Myocyte (in vitro differentiated cells): ENCODE data around the gene C1QTNF8. TPM values are rescaled to one million over a fixed set of nuclear protein-coding genes. Genes with fewer than 3 reads are reported as not detected.

Experiments
- DNase-seq: peaks from one replicate; pipeline ENCODE4 v3.0.0-alpha.2; 2012; ENCODE audit warnings: low read depth
- polyA plus RNA-seq: library from polyadenylated mRNA; unstranded; fragments of >200 nt; gene quantifications from one replicate; pipeline ENCODE4 v1.2.1, GENCODE V29; 2012; ENCODE audit warnings: missing spikeins
- total RNA-seq: library from RNA; depleted of rRNA; stranded (reverse); fragments of >200 nt; gene quantifications from 2 replicates; pipeline ENCODE4 v1.2.3, GENCODE V29; 2014

The C1QTNF8 gene
- total RNA-seq, result not detected in 2 replicates
- 0.08 TPM for polyA plus RNA-seq

DNA sequence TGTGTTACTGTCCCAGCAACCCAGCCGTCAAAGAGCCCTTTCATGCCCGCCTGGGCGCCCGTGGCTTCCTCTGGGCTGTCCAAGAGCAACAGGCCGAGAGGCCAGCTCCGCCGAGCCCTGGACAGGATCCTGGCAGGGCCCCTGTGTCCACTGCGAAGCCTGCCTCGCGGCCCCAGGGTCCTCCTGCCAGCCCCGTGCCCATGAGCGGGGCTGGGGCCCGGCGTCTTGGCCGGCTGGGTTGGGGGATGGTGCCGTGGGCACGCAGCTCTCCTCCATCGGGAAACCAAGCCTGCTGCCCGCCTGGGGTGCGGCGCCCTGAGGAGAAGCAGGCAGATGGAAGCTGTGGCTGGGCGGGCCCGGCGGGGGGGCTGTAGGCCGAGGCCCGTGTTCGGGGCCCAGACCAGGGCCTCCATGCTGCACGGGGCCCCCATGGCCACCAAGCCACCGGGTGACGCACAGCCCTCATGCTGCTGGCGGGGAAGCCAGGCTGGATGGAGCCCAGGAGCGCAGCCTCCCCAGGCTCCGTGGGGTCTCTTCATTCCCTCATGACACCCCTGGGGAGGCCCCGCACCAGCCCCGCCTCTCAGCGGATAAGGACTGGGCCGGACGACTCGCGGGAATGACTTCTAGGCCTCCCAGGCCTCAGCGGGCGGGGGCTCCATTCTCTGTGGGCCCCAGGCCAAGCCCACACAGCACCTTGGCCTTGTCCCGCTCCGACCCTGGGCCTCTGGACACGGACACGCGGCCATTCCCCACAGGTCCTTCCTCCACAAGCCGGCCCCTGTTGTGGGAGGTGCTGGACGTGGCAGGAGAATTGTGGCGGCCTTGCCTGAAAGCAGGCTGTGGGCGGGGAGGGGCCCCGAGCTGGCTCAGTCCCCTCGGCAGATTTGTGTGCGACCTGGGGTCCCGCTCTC is at the start of gene C1QTNF8:
Gene C1QTNF8 (minus strand): TSS at position 76 of the 914 bp plus-strand sequence. CDS start 1,322 bp downstream, outside the sequence.
- no peak for DNase-seq

DNA sequence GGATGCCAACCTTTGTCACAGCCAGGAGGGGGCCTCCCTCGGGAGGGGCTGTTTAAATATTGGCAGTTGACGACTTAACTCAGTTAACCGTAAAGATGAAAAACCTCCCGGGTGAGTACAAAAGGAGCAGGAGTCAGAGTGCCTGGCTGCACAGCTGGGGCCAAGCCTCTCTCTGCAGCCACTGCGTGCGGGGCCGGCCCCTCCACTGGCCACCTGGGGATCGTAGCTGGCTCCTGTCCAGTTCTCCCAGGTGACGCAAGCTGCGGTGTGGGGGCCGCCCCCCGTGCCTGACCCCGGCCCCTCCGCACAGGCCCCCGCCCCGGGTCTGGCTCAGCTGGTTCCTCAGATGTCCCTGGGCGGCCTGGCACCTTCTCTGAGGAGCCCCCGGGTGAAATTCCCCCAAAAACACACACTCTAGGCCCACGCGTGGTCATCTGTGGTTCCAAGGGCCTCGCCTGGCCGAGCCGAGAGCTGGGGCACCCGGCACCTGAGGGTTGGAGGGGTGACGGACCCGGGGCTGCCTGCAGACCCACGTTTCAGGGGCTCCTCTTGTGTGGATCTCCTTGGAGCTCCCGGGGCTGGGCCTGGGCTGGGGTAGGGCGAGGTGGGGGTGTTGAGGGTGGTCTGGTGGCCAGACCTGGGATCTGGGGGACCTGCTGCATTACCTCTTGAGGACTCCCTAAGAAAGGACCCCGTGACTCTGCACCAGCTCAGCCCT is 49.5 kb upstream of the C1QTNF8 start:
- no peak for DNase-seq

GRCh38 chr16:1144476-1145382 is 48.7 kb upstream of the C1QTNF8 start:
- no peak for DNase-seq

- no peak for DNase-seq
Observed at GRCh38 chr16:1143761-1144450, 47.9 kb upstream of the C1QTNF8 start.

- DNase-seq, result no peak
Observed at GRCh38 chr16:1142911-1143310, 46.9 kb upstream of the C1QTNF8 start.

DNA sequence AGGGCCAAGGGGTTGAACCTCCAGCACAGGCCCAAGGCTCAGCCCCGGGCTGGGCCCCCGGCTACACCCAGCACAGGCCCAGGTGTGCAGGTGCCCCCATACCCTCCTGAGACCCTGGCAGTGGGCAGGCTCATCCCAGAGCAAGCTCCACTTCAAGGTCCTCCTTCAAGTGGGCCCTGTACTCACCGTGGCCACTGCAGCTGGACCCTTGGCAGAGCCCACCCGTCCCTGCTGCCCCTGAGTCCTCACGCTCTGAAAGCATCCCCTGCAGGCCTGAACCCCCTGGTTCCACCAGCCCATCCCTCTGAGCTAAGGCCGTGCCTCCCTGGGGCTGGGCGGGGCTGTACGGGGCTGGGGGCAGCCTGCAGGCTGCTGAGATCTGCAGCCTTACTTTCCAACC is 45.7 kb upstream of the C1QTNF8 start:
- no peak for DNase-seq

- no peak for DNase-seq
Observed at GRCh38 chr16:1141191-1141590, 45.1 kb upstream of the C1QTNF8 start.

- DNase-seq, result no peak
Observed at GRCh38 chr16:1140582-1141162, 44.6 kb upstream of the C1QTNF8 start.

- peak; percentile 13 for DNase-seq
Observed at GRCh38 chr16:1137604-1138003, 41.6 kb upstream of the C1QTNF8 start.

- no peak for DNase-seq
Observed at GRCh38 chr16:1135459-1135825, 39.4 kb upstream of the C1QTNF8 start.

GRCh38 chr16:1134776-1135458 is 38.9 kb upstream of the C1QTNF8 start:
- no peak for DNase-seq

GRCh38 chr16:1133810-1134520 is 37.9 kb upstream of the C1QTNF8 start:
- no peak for DNase-seq

DNA sequence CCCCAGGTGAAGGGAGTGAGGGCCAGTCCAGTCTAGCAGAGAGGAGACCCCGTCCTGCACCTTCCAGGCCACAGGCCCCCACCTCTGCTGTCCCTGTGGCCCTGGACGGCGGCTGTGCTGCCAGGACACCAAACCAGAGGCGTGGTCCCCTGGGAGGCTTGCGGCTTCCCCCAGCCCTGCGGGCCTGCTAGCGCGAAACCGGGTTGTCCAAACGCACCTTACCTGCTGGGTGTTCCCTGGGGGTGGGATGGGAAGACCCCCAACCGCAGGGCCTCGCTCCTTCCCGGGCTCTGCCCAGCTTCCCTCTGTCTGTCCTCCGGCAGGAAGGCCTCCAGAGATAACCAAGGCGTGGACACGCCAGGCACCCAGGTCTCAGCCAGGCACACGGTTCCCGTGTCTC is 37.2 kb upstream of the C1QTNF8 start:
- no peak for DNase-seq

DNA sequence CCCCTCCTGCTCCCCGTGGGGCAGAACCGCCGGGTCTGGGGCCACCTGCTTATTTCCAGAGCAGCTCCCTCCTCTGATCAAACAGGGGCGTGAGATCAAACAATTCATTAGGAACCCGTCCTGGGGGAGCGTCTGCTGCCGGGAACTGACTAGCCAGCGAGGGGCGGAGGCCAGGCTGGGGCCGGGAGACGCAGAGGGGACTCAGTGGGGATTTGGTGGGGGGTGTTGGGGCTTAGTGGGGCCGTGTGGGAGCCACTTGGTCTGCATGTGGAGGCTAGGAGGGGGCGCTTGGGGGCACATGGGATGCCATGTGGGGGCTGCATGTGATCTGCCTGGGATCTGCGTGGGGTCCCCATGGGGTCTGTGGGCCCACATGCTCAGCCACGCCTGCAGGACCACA is 36.4 kb upstream of the C1QTNF8 start:
- no peak for DNase-seq

DNA sequence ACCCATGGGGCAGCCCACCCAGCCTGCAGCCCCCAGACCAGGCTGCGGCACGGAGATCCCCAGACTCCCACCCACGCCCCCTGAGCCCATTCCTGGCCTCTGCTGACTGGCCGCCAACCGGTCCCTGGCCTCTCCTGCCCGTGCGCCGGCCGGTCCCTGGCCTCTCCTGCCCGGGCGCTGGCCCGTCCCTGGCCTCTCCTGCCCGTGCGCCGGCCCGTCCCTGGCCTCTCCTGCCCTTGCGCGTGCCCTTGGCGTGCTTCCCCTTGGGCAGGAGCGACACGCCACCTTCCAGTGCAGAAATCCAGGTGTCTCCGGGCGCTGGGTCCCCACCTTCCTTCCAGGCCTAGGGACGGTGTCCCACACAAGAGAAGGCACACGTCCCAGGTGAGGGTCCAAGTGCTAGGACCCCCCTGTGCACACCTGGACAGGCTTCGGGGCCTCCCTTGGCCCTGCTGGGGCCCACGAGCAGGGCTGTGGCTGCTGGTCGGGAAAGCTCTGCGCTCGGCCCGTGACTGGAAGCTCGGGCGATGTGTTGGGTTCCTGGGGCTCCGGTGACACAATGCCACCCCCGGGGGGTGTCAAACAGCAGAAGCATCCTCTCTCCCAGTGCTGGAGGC is 35.4 kb upstream of the C1QTNF8 start:
- no peak for DNase-seq

DNA sequence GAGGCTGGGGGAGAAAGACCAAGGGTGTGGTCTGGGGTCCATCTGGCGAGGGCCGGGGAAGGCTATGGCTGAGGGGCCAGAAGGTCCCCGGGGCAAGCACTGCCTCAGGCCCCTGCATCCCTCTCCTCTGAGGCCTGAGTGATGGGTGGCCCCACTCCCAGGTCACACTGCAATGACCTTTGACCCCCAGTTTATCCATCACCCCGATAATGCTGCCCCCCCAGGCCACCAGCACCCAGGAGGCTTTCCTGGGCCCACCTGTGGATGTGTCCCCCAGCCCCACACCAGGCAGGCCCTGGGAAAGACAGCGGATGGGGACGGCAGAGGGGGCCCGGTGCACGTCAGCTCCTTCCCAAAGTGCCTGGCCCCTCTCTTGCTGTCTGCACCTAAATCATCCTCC is 34.3 kb upstream of the C1QTNF8 start:
- DNase-seq, result no peak

- no peak for DNase-seq
Observed at GRCh38 chr16:1129106-1129960, 33.3 kb upstream of the C1QTNF8 start.
